Occipital lobe (tissue), 2 donors: ENCODE data around the gene SCN11A. TPM values are rescaled to one million over a fixed set of nuclear protein-coding genes. Genes with fewer than 3 reads are reported as not detected.
"Not testable (repeated sequence)": the region's sequence is repeated elsewhere in the genome, so short reads cannot be mapped to it uniquely, and the experiment has no call there.

ENCODE experiments used
- DNase-seq: peaks from one replicate; lab custom pipeline; 2025; lab: John Stamatoyannopoulos, UW
- total RNA-seq: library from RNA; depleted of rRNA; stranded (reverse); fragments of >200 nt; gene quantifications from one replicate; pipeline ENCODE4 v1.2.3, GENCODE V29; 2014

The SCN11A gene
- total RNA-seq, 1 donor from 2014 or later: 0.31 TPM

- no peak for DNase-seq
Observed at GRCh38 chr3:39065197-39065596, 13.5 kb upstream of the SCN11A start.

- no peak for DNase-seq
Observed at GRCh38 chr3:39064646-39065045, 12.9 kb upstream of the SCN11A start.

GRCh38 chr3:39063143-39063542 is 11.4 kb upstream of the SCN11A start:
- DNase-seq: no peak

GRCh38 chr3:39062180-39062579 is 10.4 kb upstream of the SCN11A start:
- no peak for DNase-seq

GRCh38 chr3:39061228-39061627 is 9.5 kb upstream of the SCN11A start:
- not testable (repeated sequence) for DNase-seq

GRCh38 chr3:39056151-39056550 is 4.4 kb upstream of the SCN11A start:
- no peak for DNase-seq

- DNase-seq: no peak
Observed at GRCh38 chr3:39053696-39054095, 2.0 kb upstream of the SCN11A start.

- no peak for DNase-seq
Observed at GRCh38 chr3:39052583-39052982, 839 bp upstream of the SCN11A start.

GRCh38 chr3:39050029-39050428 is 1.7 kb downstream of the SCN11A start:
- no peak for DNase-seq

- DNase-seq: no peak
Observed at GRCh38 chr3:39038165-39038564, 13.6 kb downstream of the SCN11A start.

- no peak for DNase-seq
Observed at GRCh38 chr3:39029556-39029955, 22.2 kb downstream of the SCN11A start.

GRCh38 chr3:39028546-39028945 is 23.2 kb downstream of the SCN11A start:
- no peak for DNase-seq

- no peak for DNase-seq
Observed at GRCh38 chr3:39025222-39025970, 26.3 kb downstream of the SCN11A start.

GRCh38 chr3:39024497-39024896 is 27.2 kb downstream of the SCN11A start:
- no peak for DNase-seq

- no peak for DNase-seq
Observed at GRCh38 chr3:39022286-39022630, 29.5 kb downstream of the SCN11A start.

GRCh38 chr3:39021465-39022285 is 30.1 kb downstream of the SCN11A start:
- no peak for DNase-seq

GRCh38 chr3:39021029-39021428 is 30.7 kb downstream of the SCN11A start:
- no peak for DNase-seq

GRCh38 chr3:39019299-39019698 is 32.4 kb downstream of the SCN11A start:
- DNase-seq: no peak

- no peak for DNase-seq
Observed at GRCh38 chr3:39015418-39015817, 36.3 kb downstream of the SCN11A start.

GRCh38 chr3:39013921-39014509 is 37.7 kb downstream of the SCN11A start:
- no peak for DNase-seq

- no peak for DNase-seq
Observed at GRCh38 chr3:39013289-39013688, 38.5 kb downstream of the SCN11A start.

- DNase-seq: no peak
Observed at GRCh38 chr3:39011191-39011736, 40.5 kb downstream of the SCN11A start.
